ENCODE data around the gene GSTP1. TPM values are rescaled to one million over a fixed set of nuclear protein-coding genes. Genes with fewer than 3 reads are reported as not detected.

Gene GSTP1
- total and polyA plus RNA-seq, 2 of the 8 experiments (the other 6 are each of a cell fraction or from before 2014, with no cell fraction given): 1,454 to 3,329 TPM

- no peak for TF ChIP-seq SUZ12 (IDR thresholded peaks at IDR 0.05; ENCODE audit: low read length)
- peak; percentile 86 for TF ChIP-seq KDM5A (IDR thresholded peaks at IDR 0.05; ENCODE audit: low read length)
- TF ChIP-seq TAF1 (IDR thresholded peaks at IDR 0.05; ENCODE audit: low read depth, low read length): peak; percentile 76; the same call in 1 of the 2 replicates
- TF ChIP-seq, protein P1, sequence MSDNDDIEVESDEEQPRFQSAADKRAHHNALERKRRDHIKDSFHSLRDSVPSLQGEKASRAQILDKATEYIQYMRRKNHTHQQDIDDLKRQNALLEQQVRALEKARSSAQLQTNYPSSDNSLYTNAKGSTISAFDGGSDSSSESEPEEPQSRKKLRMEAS (IDR thresholded peaks at IDR 0.05): peak; percentile 70
- TF ChIP-seq PHF8 (conservative IDR thresholded peaks at IDR 0.05; ENCODE audit: low read depth, low read length): peak; percentile 62
- TF ChIP-seq RAD21 (IDR thresholded peaks at IDR 0.05 in 1 of 2, conservative IDR thresholded peaks at IDR 0.05 in 1 of 2; ENCODE audit: low read depth in 2 of 2, low read length in 2 of 2): peak in 1 of 2 experiments; percentile 13; a peak in 2 of 4 replicates
- TF ChIP-seq SRF (IDR thresholded peaks at IDR 0.05; ENCODE audit: low read depth, low read length): peak; percentile 71
- TF ChIP-seq POLR2AphosphoS5 (IDR thresholded peaks at IDR 0.05; ENCODE audit: low read depth, low read length): peak; percentile 75
- TF ChIP-seq TBP (IDR thresholded peaks at IDR 0.05; ENCODE audit: low read depth, low read length): peak; percentile 37; the same call in 1 of the 2 replicates
- TF ChIP-seq HDAC2 (IDR thresholded peaks at IDR 0.05; ENCODE audit: borderline replicate concordance in 1 of 2, low read depth in 2 of 2, low read length in 2 of 2): peak in 1 of 2 experiments; percentile 71; a peak in 1 of 4 replicates
- peak; percentile 51 for TF ChIP-seq SIX5 (IDR thresholded peaks at IDR 0.05; ENCODE audit: low read depth, low read length)
- peak; percentile 78; the same call in 1 of the 2 replicates for TF ChIP-seq RBBP5 (IDR thresholded peaks at IDR 0.05; ENCODE audit: borderline replicate concordance, low read depth, low read length)
- TF ChIP-seq CREB1 (IDR thresholded peaks at IDR 0.05): peak; percentile 100
- TF ChIP-seq CBX8 (IDR thresholded peaks at IDR 0.05; ENCODE audit: borderline replicate concordance, low read depth, low read length): no peak
- TF ChIP-seq, protein P2, sequence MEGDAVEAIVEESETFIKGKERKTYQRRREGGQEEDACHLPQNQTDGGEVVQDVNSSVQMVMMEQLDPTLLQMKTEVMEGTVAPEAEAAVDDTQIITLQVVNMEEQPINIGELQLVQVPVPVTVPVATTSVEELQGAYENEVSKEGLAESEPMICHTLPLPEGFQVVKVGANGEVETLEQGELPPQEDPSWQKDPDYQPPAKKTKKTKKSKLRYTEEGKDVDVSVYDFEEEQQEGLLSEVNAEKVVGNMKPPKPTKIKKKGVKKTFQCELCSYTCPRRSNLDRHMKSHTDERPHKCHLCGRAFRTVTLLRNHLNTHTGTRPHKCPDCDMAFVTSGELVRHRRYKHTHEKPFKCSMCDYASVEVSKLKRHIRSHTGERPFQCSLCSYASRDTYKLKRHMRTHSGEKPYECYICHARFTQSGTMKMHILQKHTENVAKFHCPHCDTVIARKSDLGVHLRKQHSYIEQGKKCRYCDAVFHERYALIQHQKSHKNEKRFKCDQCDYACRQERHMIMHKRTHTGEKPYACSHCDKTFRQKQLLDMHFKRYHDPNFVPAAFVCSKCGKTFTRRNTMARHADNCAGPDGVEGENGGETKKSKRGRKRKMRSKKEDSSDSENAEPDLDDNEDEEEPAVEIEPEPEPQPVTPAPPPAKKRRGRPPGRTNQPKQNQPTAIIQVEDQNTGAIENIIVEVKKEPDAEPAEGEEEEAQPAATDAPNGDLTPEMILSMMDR (IDR thresholded peaks at IDR 0.05; ENCODE audit: control extremely low read depth in 1 of 3, insufficient read depth in 1 of 3, low read depth in 1 of 3, low read length in 3 of 3): peak in 2 of 3 experiments; percentile 45 to 62; a peak in 3 of 4 replicates
Measured at GRCh38 chr11:67606492-67607295, 23.1 kb downstream of the GSTP1 start, which contains the start of gene NDUFV1 (continued).
